Measurements from ENCODE around the gene SH3YL1. TPM values are rescaled to one million over a fixed set of nuclear protein-coding genes. Genes with fewer than 3 reads are reported as not detected.

The SH3YL1 gene
- total and polyA plus RNA-seq, 4 donors: 6.4 to 19.2 (median 13.9) TPM

DNA sequence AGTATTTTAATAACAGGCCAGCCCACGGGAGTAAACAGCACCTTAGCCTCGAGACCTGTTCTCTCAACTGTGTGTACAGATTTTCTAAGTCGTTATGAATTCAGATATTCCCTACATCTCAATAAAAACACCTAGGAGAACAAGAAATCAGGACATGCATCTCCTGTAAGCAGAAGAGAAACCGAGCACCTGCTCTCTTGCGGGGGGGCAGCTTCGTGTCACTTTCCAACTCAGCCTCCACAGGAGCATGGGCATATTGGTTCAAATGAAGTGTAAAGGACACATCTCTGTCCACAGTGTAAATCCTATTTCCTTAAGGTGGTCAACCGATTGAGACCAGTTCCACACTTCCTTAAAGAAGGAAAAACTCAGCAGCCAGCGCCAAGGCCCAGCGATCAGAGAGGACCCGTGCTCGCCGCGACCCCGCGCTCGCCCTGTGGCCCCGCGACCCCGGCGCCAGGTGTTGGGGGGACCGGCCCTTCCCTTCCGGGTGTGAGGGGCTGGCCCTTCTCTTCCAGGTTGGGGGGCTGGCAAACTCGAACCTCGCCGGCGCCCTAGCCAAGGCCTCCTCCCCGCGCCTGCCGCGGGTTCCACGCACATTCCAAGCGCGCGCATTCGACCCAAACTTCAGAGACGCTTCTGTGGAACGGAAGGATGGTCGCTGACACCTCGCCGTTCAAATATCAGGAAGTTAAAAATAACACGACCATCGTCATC, 652 bp downstream of the SH3YL1 start:
- no peaks in the 10 kb centered on the region for H3K27me3 ChIP-seq (ENCODE audit: control insufficient read depth in 4 of 4, insufficient read depth in 4 of 4, low read length in 3 of 4)
- peaks cover 0 to 1% (median 0%) of the 10 kb centered on the region in 4 donors for H3K36me3 ChIP-seq (ENCODE audit: control insufficient read depth in 4 of 4, insufficient read depth in 3 of 4, low read depth in 1 of 4, low read length in 3 of 4)
- WGBS: 52% methylated on average over 42 of the region's 42 CpGs
- no peak for DNase-seq (ENCODE audit: low spot score)
- H3K4me1 ChIP-seq (ENCODE audit: control insufficient read depth in 4 of 4, insufficient read depth in 4 of 4, low read length in 3 of 4): peaks cover 8 to 27% (median 23%) of the 10 kb centered on the region in 4 donors
- H3K9ac ChIP-seq (ENCODE audit: low read depth in 1 of 2, low read length in 2 of 2): no peak overlapping the region
- TF ChIP-seq FOXA1 (IDR thresholded peaks at IDR 0.05) (no peak), TAF1 (conservative IDR thresholded peaks at IDR 0.05) (no peak), SP1 (IDR thresholded peaks at IDR 0.05) (no peak), RAD21 (IDR thresholded peaks at IDR 0.05) (no peak), FOXA2 (IDR thresholded peaks at IDR 0.05) (no peak), RXRA (IDR thresholded peaks at IDR 0.05) (no peak), NR2F2 (IDR thresholded peaks at IDR 0.05) (no peak), YY1 (IDR thresholded peaks at IDR 0.05) (no peak)
- TF ChIP-seq, protein P1, sequence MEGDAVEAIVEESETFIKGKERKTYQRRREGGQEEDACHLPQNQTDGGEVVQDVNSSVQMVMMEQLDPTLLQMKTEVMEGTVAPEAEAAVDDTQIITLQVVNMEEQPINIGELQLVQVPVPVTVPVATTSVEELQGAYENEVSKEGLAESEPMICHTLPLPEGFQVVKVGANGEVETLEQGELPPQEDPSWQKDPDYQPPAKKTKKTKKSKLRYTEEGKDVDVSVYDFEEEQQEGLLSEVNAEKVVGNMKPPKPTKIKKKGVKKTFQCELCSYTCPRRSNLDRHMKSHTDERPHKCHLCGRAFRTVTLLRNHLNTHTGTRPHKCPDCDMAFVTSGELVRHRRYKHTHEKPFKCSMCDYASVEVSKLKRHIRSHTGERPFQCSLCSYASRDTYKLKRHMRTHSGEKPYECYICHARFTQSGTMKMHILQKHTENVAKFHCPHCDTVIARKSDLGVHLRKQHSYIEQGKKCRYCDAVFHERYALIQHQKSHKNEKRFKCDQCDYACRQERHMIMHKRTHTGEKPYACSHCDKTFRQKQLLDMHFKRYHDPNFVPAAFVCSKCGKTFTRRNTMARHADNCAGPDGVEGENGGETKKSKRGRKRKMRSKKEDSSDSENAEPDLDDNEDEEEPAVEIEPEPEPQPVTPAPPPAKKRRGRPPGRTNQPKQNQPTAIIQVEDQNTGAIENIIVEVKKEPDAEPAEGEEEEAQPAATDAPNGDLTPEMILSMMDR (IDR thresholded peaks at IDR 0.05; ENCODE audit: low read depth, low read length, missing input control): no peak
- TF ChIP-seq, protein P2, sequence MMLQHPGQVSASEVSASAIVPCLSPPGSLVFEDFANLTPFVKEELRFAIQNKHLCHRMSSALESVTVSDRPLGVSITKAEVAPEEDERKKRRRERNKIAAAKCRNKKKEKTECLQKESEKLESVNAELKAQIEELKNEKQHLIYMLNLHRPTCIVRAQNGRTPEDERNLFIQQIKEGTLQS (IDR thresholded peaks at IDR 0.05): no peak
- TF ChIP-seq, protein P3, sequence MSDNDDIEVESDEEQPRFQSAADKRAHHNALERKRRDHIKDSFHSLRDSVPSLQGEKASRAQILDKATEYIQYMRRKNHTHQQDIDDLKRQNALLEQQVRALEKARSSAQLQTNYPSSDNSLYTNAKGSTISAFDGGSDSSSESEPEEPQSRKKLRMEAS (IDR thresholded peaks at IDR 0.05): no peak
- TF ChIP-seq, protein P4, sequence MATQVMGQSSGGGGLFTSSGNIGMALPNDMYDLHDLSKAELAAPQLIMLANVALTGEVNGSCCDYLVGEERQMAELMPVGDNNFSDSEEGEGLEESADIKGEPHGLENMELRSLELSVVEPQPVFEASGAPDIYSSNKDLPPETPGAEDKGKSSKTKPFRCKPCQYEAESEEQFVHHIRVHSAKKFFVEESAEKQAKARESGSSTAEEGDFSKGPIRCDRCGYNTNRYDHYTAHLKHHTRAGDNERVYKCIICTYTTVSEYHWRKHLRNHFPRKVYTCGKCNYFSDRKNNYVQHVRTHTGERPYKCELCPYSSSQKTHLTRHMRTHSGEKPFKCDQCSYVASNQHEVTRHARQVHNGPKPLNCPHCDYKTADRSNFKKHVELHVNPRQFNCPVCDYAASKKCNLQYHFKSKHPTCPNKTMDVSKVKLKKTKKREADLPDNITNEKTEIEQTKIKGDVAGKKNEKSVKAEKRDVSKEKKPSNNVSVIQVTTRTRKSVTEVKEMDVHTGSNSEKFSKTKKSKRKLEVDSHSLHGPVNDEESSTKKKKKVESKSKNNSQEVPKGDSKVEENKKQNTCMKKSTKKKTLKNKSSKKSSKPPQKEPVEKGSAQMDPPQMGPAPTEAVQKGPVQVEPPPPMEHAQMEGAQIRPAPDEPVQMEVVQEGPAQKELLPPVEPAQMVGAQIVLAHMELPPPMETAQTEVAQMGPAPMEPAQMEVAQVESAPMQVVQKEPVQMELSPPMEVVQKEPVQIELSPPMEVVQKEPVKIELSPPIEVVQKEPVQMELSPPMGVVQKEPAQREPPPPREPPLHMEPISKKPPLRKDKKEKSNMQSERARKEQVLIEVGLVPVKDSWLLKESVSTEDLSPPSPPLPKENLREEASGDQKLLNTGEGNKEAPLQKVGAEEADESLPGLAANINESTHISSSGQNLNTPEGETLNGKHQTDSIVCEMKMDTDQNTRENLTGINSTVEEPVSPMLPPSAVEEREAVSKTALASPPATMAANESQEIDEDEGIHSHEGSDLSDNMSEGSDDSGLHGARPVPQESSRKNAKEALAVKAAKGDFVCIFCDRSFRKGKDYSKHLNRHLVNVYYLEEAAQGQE (IDR thresholded peaks at IDR 0.05): no peak
- peak overlapping the region; percentile 41 to 61 for H3K27ac ChIP-seq (ENCODE audit: low read depth in 1 of 2, low read length in 2 of 2)
- H3K9me3 ChIP-seq (ENCODE audit: control insufficient read depth in 4 of 4, low read length in 3 of 4): no peaks in the 10 kb centered on the region
- H3K4me3 ChIP-seq (ENCODE audit: low read depth in 1 of 3, low read length in 3 of 3): peak overlapping the region in 2 of 3 donors; percentile 87 to 99

DNA sequence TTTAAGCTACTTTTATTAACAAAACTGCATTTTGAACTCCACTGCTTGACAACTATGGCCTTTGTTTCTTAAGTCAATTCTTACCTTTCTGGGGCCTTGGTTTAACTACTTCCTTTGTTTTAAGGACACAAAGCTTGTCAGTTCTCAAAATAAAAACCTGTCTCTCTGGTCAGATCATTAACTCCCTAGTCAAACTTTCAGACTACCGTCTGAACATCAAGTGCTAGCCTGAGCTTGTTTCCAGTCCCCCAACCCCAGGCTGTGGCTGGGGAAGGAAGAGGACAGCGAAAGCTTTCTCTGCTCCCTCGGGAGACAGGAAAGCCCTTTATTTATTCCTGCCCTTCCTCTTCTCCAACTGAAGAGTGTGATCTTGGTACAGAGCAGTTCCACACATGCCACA, 1.7 kb downstream of the SH3YL1 start:
- no peaks in the 10 kb centered on the region for H3K36me3 ChIP-seq (ENCODE audit: control insufficient read depth in 4 of 4, insufficient read depth in 3 of 4, low read depth in 1 of 4, low read length in 3 of 4)
- WGBS: 71% methylated on average over 3 of the region's 3 CpGs
- TF ChIP-seq HNF4G (IDR thresholded peaks at IDR 0.05) (no peak), RXRA (IDR thresholded peaks at IDR 0.05) (no peak), SP1 (IDR thresholded peaks at IDR 0.05) (no peak), RAD21 (IDR thresholded peaks at IDR 0.05) (no peak), GABPA (IDR thresholded peaks at IDR 0.05 in 1 of 2, conservative IDR thresholded peaks at IDR 0.05 in 1 of 2) (no peak), EGR1 (IDR thresholded peaks at IDR 0.05; ENCODE audit: low read depth in 2 of 2) (no peak), FOXA2 (IDR thresholded peaks at IDR 0.05) (no peak), HNF4A (conservative IDR thresholded peaks at IDR 0.05) (no peak)
- TF ChIP-seq, protein P2 (IDR thresholded peaks at IDR 0.05): no peak
- TF ChIP-seq, protein P3 (IDR thresholded peaks at IDR 0.05): no peak
- TF ChIP-seq, protein P4 (IDR thresholded peaks at IDR 0.05): no peak
- no peak overlapping the region for H3K9ac ChIP-seq (ENCODE audit: low read depth in 1 of 2, low read length in 2 of 2)
- no peak overlapping the region for H3K4me3 ChIP-seq (ENCODE audit: low read depth in 1 of 3, low read length in 3 of 3)
- H3K9me3 ChIP-seq (ENCODE audit: control insufficient read depth in 4 of 4, low read length in 3 of 4): no peaks in the 10 kb centered on the region
- no peaks in the 10 kb centered on the region for H3K27me3 ChIP-seq (ENCODE audit: control insufficient read depth in 4 of 4, insufficient read depth in 4 of 4, low read length in 3 of 4)
- H3K27ac ChIP-seq (ENCODE audit: low read depth in 1 of 2, low read length in 2 of 2): peak overlapping the region in 1 of 2 donors; percentile 31
- peaks cover 8 to 27% (median 23%) of the 10 kb centered on the region in 4 donors for H3K4me1 ChIP-seq (ENCODE audit: control insufficient read depth in 4 of 4, insufficient read depth in 4 of 4, low read length in 3 of 4)
- DNase-seq (ENCODE audit: low spot score): no peak

All from liver (tissue), 9 donors.